SK-N-MC (cell line): ENCODE data around the gene SERPINA10.

Experiments
- DNase-seq: peaks from one replicate; pipeline ENCODE4 v3.0.0-alpha.2; 2011; ENCODE audit warnings: low read depth, low spot score
- H3K27ac ChIP-seq: fragments of 200-600 bp; sonication (generic); 2 replicates; pipeline ENCODE4 v1.5.1; 2016; ENCODE audit warnings: mixed run types
- H3K36me3 ChIP-seq: fragments of 200-600 bp; sonication (generic); 2 replicates; pipeline ENCODE4 v1.6.1; 2017; ENCODE audit warnings: antibody characterized with exemption, low read length, mixed read lengths; ENCODE audit not compliant: insufficient read depth
- H3K4me3 ChIP-seq: fragments of 200-600 bp; sonication (generic); 2 replicates; pipeline ENCODE4 v1.5.1; 2016
- H3K9ac ChIP-seq: fragments of 200-600 bp; sonication (generic); 2 replicates; pipeline ENCODE4 v1.8.0; 2017; ENCODE audit warnings: mixed run types, mixed read lengths; ENCODE audit not compliant: insufficient read length
- H3K9me3 ChIP-seq: fragments of 200-600 bp; sonication (generic); 2 replicates; pipeline ENCODE4 v1.6.1; 2017; ENCODE audit warnings: low read depth, mild to moderate bottlenecking, antibody characterized with exemption, low read length, moderate library complexity, mixed read lengths
- EZH2 ChIP-seq: fragments of 200-600 bp; sonication (generic); IDR thresholded peaks from one replicate; pipeline ENCODE4 v1.6.1; 2017; ENCODE audit warnings: antibody characterized with exemption
- FOXP2 ChIP-seq: optimal IDR thresholded peaks from 2 replicates; pipeline ENCODE3; 2011; ENCODE audit warnings: mild to moderate bottlenecking, moderate library complexity; ENCODE audit not compliant: insufficient read depth; ENCODE audit errors: extremely low read length, control extremely low read depth
- POLR2AphosphoS5 ChIP-seq: IDR thresholded peaks from 2 replicates; pipeline ENCODE4 v1.6.1; 2012; ENCODE audit warnings: mild to moderate bottlenecking, low read depth, low read length, borderline replicate concordance

SERPINA10 gene

GRCh38 chr14:94331462-94331861 lies 38.4 kb upstream of the SERPINA10 start:
- H3K4me3 ChIP-seq: no peak overlapping the region
- no peaks in the 10 kb centered on the region for H3K9me3 ChIP-seq
- H3K27ac ChIP-seq: no peak overlapping the region
- no peak overlapping the region for H3K9ac ChIP-seq
- TF ChIP-seq FOXP2 (no peak), EZH2 (no peak), POLR2AphosphoS5 (no peak)
- no peak for DNase-seq
- H3K36me3 ChIP-seq: no peaks in the 10 kb centered on the region

DNA sequence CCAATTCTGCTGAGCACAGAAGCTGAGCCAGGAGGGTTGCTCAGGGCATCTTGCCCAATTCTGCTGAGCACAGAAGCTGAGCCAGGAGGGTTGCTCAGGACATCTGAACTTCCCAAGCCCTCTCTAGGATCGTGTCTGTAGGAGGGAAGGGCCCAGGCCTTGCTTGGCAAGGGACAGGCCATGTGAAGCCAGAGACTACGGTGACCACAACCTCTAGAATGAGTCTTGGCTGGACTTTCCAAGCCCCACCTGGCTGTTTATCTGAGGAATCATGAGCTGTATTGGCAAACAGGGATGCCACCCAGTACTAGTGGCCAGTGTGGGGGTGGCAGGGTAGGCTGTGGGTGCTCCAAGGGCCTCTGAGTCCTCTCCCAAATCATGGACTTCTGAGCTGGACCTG lies 37.8 kb upstream of the SERPINA10 start:
- H3K36me3 ChIP-seq: no peaks in the 10 kb centered on the region
- DNase-seq: no peak
- no peaks in the 10 kb centered on the region for H3K9me3 ChIP-seq
- H3K27ac ChIP-seq: no peak overlapping the region
- TF ChIP-seq FOXP2: no peak
- no peak for TF ChIP-seq EZH2
- no peak for TF ChIP-seq POLR2AphosphoS5
- no peak overlapping the region for H3K4me3 ChIP-seq
- H3K9ac ChIP-seq: no peak overlapping the region

DNA sequence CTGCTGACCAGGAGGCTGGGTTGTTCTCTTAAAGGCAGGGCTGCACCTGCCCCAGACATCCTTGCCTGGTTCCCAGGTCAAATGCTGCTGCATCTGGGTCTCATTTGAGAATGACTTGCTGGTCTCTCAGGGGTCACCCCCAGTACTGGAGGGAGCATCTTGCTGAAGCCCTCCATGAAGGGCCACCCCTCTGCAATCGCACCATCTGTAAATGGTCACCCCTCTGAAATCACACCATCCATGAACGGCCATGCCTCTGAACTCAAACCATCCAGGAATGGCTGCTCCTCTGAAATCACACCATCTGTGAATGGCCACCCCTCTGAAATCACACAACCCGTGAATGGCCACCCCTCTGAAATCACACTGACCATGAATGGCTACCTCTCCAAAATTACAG lies 37.4 kb upstream of the SERPINA10 start:
- Histone ChIP-seq H3K9me3 (no peaks in the 10 kb centered on the region), H3K4me3 (no peak overlapping the region), H3K9ac (no peak overlapping the region), H3K36me3 (no peaks in the 10 kb centered on the region), H3K27ac (no peak overlapping the region)
- no peak for TF ChIP-seq FOXP2
- no peak for TF ChIP-seq EZH2
- TF ChIP-seq POLR2AphosphoS5: no peak
- DNase-seq: no peak

DNA sequence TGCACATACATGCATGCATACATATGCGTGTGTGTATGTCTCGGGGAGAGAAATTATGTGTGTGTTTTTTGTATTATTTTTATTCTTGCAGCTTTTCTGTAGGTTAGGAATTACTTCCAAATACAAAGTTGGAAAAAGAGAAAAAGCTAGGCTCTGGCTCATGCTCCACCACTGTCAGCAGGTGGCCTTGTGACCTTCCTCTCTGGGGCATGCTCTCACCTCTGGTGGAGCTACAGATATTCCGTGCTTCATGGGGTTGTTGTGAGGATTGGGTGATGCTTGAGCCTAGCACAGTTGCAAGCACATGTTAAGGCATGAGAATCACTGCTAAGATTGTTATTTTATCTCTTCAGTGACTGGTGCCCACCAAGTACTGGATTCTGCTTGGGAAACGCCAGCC lies 36.8 kb upstream of the SERPINA10 start:
- H3K27ac ChIP-seq: no peak overlapping the region
- DNase-seq: no peak
- no peaks in the 10 kb centered on the region for H3K36me3 ChIP-seq
- no peak overlapping the region for H3K4me3 ChIP-seq
- H3K9me3 ChIP-seq: no peaks in the 10 kb centered on the region
- no peak overlapping the region for H3K9ac ChIP-seq
- TF ChIP-seq FOXP2: no peak
- TF ChIP-seq EZH2: no peak
- no peak for TF ChIP-seq POLR2AphosphoS5

DNA sequence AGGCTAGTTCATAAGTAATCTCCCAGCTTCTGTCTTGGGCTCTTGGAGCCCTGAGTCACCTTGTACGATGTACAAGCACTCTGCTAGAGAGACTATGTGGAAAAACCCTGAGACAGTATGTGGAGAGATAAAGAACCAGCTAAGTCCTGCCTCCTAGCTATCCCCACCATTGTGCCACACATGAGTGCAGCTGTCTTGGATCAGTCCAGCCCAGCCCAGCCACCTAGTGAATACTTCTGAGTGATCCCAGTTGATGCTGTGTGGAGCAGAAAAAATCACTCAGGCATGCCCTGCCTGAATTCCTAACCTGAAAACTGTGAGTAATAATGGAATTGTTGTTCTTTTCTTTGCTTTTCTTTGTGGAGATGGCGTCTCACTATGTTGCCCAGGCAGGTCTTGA lies 35.1 kb upstream of the SERPINA10 start:
- Histone ChIP-seq H3K27ac (no peak overlapping the region), H3K9ac (no peak overlapping the region), H3K9me3 (no peaks in the 10 kb centered on the region), H3K36me3 (no peaks in the 10 kb centered on the region), H3K4me3 (no peak overlapping the region)
- no peak for DNase-seq
- TF ChIP-seq FOXP2: no peak
- no peak for TF ChIP-seq POLR2AphosphoS5
- TF ChIP-seq EZH2: no peak

GRCh38 chr14:94322648-94323570 lies 29.8 kb upstream of the SERPINA10 start, which contains the start of gene SERPINA6:
TSS of gene SERPINA6 (minus strand) at chr14:94323336. CDS start at chr14:94314648, 8,688 bp downstream.
- H3K27ac ChIP-seq: no peak within 1 kb of the TSS
- no peak within 1 kb of the TSS for H3K4me3 ChIP-seq

DNA sequence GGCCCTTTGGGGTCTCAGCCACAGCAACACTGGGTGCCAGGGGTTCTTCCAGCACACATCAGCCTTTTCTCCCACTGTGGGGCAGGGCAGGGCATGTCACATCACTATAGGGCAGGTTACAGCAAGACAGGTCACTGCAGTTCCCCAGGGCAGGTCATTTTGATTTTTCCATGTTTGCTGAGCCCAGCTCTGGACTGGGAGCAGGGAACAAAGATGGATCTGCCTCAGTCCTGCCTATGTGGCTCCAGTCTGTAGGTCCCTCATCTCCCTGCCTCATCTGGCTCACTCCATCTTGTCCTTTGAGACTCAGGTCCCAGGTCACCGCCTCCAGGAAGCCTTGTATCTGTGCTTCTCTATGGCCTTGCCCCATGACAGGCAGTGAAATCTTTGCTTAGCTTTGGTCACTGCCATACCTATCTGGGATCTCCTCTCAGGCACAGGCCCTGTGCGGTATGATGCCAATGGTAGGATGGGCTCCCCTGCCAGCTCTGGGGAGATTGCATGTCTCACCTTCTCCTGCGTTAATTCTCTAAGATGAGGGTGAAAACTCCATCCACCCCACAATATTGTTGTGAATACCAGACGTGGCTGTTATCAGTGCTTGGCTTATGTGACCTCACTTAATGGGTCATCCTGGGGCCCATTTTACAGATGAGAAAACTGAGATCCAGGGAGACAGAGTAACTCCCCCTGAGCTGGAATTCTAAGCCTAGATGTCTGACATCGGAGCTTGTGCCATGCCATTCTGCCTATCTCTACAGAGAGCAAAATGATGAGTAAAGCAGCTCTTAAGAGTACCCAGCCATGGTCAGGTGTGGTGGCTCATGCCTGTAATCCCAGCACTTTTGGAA lies 28.6 kb upstream of the SERPINA10 start:
- H3K36me3 ChIP-seq: no peaks in the 10 kb centered on the region
- no peaks in the 10 kb centered on the region for H3K9me3 ChIP-seq
- no peak for DNase-seq
- no peak overlapping the region for H3K27ac ChIP-seq
- TF ChIP-seq POLR2AphosphoS5 (no peak), EZH2 (no peak), FOXP2 (no peak)
- no peak overlapping the region for H3K9ac ChIP-seq
- no peak overlapping the region for H3K4me3 ChIP-seq

More at GRCh38 chr14:94322648-94323570, 29.8 kb upstream of the SERPINA10 start, which contains the start of gene SERPINA6:
- no peak for DNase-seq
- no peak for TF ChIP-seq FOXP2
- Histone ChIP-seq H3K9me3 (no peaks in the 10 kb centered on the region), H3K9ac (no peak within 1 kb of the TSS), H3K36me3 (no peaks in the 10 kb centered on the region)

DNA sequence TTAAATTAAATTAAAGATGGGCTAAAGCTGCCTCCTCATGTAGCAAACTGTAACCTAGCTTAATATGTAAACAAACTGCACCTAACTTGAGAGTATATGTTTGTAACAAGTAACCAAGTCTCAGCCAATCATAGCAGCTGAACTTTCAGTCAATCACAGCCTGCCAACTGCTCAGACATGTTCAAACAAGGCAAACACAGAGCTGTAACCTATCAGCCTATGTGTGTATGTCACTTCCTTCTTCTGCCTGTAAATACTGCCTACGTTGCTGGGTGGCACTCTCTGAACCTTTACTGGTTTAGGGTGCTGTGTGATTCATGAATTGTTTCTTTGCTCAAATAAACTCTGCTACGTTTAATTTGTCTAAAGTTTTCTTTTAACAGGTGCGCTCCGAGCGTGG lies 27.2 kb upstream of the SERPINA10 start:
- Histone ChIP-seq H3K9me3 (no peaks in the 10 kb centered on the region), H3K4me3 (no peak overlapping the region), H3K9ac (no peak overlapping the region), H3K27ac (no peak overlapping the region), H3K36me3 (no peaks in the 10 kb centered on the region)
- TF ChIP-seq FOXP2: no peak
- TF ChIP-seq POLR2AphosphoS5: no peak
- TF ChIP-seq EZH2: no peak
- DNase-seq: no peak
